NCI-H526 treated with DMSO at 0.1 percent for 48 hours (cell line): ENCODE results near the gene STK17A.
"Not testable (repeated sequence)": the region's sequence is repeated elsewhere in the genome, so short reads cannot be mapped to it uniquely, and the experiment has no call there.

Experiments
- DNase-seq: peaks from one replicate; lab custom pipeline; 2025; lab: John Stamatoyannopoulos, UW

The STK17A gene

GRCh38 chr7:43568529-43568928 lies 14.4 kb upstream of the STK17A start:
- DNase-seq = no peak

GRCh38 chr7:43569424-43569823 lies 13.5 kb upstream of the STK17A start:
- DNase-seq = no peak

- DNase-seq = no peak
Measured at GRCh38 chr7:43570688-43571365, 12.1 kb upstream of the STK17A start.

- DNase-seq = no peak
Measured at GRCh38 chr7:43572516-43573049, 10.3 kb upstream of the STK17A start.

GRCh38 chr7:43573832-43574231 lies 9.1 kb upstream of the STK17A start:
- not testable (repeated sequence) for DNase-seq

- no peak for DNase-seq
Measured at GRCh38 chr7:43575506-43575905, 7.4 kb upstream of the STK17A start.

GRCh38 chr7:43576241-43576640 lies 6.7 kb upstream of the STK17A start:
- no peak for DNase-seq

- DNase-seq = no peak
Measured at GRCh38 chr7:43577485-43577951, 5.4 kb upstream of the STK17A start.

GRCh38 chr7:43583424-43584194 lies 701 bp downstream of the STK17A start:
- peak; percentile 30 for DNase-seq

- no peak for DNase-seq
Measured at GRCh38 chr7:43584195-43584586, 1.3 kb downstream of the STK17A start.

- DNase-seq = not testable (repeated sequence)
Measured at GRCh38 chr7:43584733-43585132, 1.8 kb downstream of the STK17A start.

GRCh38 chr7:43585562-43585961 lies 2.7 kb downstream of the STK17A start:
- no peak for DNase-seq

GRCh38 chr7:43586251-43586900 lies 3.5 kb downstream of the STK17A start:
- no peak for DNase-seq

- no peak for DNase-seq
Measured at GRCh38 chr7:43588477-43589132, 5.7 kb downstream of the STK17A start.

GRCh38 chr7:43589133-43589478 lies 6.2 kb downstream of the STK17A start:
- no peak for DNase-seq

- DNase-seq = no peak
Measured at GRCh38 chr7:43589728-43590127, 6.8 kb downstream of the STK17A start.

- DNase-seq = no peak
Measured at GRCh38 chr7:43590862-43591557, 8.1 kb downstream of the STK17A start.

GRCh38 chr7:43591558-43592180 lies 8.8 kb downstream of the STK17A start:
- no peak for DNase-seq

GRCh38 chr7:43592326-43592725 lies 9.4 kb downstream of the STK17A start:
- no peak for DNase-seq

- no peak for DNase-seq
Measured at GRCh38 chr7:43593010-43593409, 10.1 kb downstream of the STK17A start.

GRCh38 chr7:43594020-43594419 lies 11.1 kb downstream of the STK17A start:
- DNase-seq = no peak
